A549 (cell line): ENCODE data around the gene CCSAP. TPM values are rescaled to one million over a fixed set of nuclear protein-coding genes. Genes with fewer than 3 reads are reported as not detected.

Experiments used
- ATAC-seq, 2 experiments: fragments of 200-7000 bp in 1 of 2; fragments of >200 bp in 1 of 2; cut with Nextera tagmentation in 1 of 2; cut with Tn5 transposase in 1 of 2; 3 replicates each; pipeline versions ENCODE4 v1.8.0 to v1.9.1; 2018 to 2020; ENCODE audit warnings: mild to moderate bottlenecking in 1 of 2, moderate library complexity in 1 of 2
- CTCF ChIA-PET: fragments of 300-600 bp; sonication (Branson Sonifier 250); formaldehyde crosslinking; extraction: SDS; loops from one replicate; lab custom pipeline; 2021; ENCODE audit warnings: antibody characterized with exemption, inconsistent platforms; lab: Yijun Ruan, JAX
- POLR2A ChIA-PET: fragments of 350-600 bp; formaldehyde crosslinking; extraction: SDS; loops from one replicate; lab custom pipeline; 2021; ENCODE audit warnings: antibody characterized with exemption, inconsistent platforms; lab: Yijun Ruan, JAX
- DNase-seq, 2 experiments: peaks; one replicate each; pipeline versions ENCODE4 v3.0.0 to v3.0.0-alpha.2; 2011 to 2016; ENCODE audit warnings: low read depth in 1 of 2, low spot score in 1 of 2
- FAIRE-seq: peaks from 2 replicates; lab custom pipeline; 2011; peaks lifted over from hg19 to GRCh38; lab: Jason Lieb, UNC
- H3K27ac ChIP-seq, 2 experiments: fragments of >200 bp; sonication (Bioruptor Twin); formaldehyde crosslinking; 3 replicates each; pipeline ENCODE4 v1.5.1; 2016 to 2017
- H3K4me1 ChIP-seq: fragments of >200 bp; sonication (Bioruptor Twin); formaldehyde crosslinking; 3 replicates; pipeline ENCODE4 v1.6.1; 2016
- H3K4me2 ChIP-seq: fragments of >200 bp; sonication (Bioruptor Twin); formaldehyde crosslinking; 3 replicates; pipeline ENCODE4 v1.6.1; 2016
- H3K4me3 ChIP-seq: fragments of >200 bp; sonication (Bioruptor Twin); formaldehyde crosslinking; 3 replicates; pipeline ENCODE4 v1.5.1; 2016
- H3K9me3 ChIP-seq: fragments of >200 bp; sonication (Bioruptor Twin); formaldehyde crosslinking; 3 replicates; pipeline ENCODE4 v1.6.1; 2016
- FOSB ChIP-seq: fragments of 250-450 bp; sonication (Bioruptor Pico); IDR thresholded peaks from 2 replicates; pipeline ENCODE4 v1.5.0; 2020; ENCODE audit warnings: mild to moderate bottlenecking, moderate library complexity
- FOSL2 ChIP-seq, 2 experiments: fragments of 450-650 bp in 1 of 2; fragments of >200 bp in 1 of 2; sonication (Bioruptor Twin) in 1 of 2; formaldehyde crosslinking; IDR thresholded peaks; 2 replicates each; pipeline versions ENCODE4 v1.5.0 to v1.6.1; 2016 to 2020; ENCODE audit warnings: mild to moderate bottlenecking in 1 of 2, moderate library complexity in 1 of 2
- GATA3 ChIP-seq: IDR thresholded peaks from 2 replicates; pipeline ENCODE4 v1.6.1; 2012; ENCODE audit warnings: borderline replicate concordance
- KDM1A ChIP-seq: fragments of 200-600 bp; sonication (generic); IDR thresholded peaks from 2 replicates; pipeline ENCODE4 v1.6.1; 2016; ENCODE audit warnings: low read depth, mild to moderate bottlenecking
- KDM5A ChIP-seq: fragments of 200-600 bp; sonication (generic); IDR thresholded peaks from 2 replicates; pipeline ENCODE4 v1.6.1; 2016; ENCODE audit warnings: antibody characterized with exemption, mild to moderate bottlenecking
- NPAS2 ChIP-seq: fragments of 250-450 bp; sonication (Bioruptor Pico); IDR thresholded peaks from 2 replicates; pipeline ENCODE4 v1.8.0; 2022; ENCODE audit warnings: mild to moderate bottlenecking, moderate library complexity, borderline replicate concordance
- PHF8 ChIP-seq: fragments of 200-600 bp; sonication (generic); IDR thresholded peaks from 2 replicates; pipeline ENCODE4 v1.6.1; 2016; ENCODE audit warnings: low read depth, mild to moderate bottlenecking, antibody characterized with exemption, moderate library complexity, borderline replicate concordance
- POLR2A ChIP-seq: IDR thresholded peaks from 2 replicates; pipeline ENCODE4 v1.6.1; 2012; ENCODE audit warnings: mild to moderate bottlenecking, low read length
- RFX5 ChIP-seq: fragments of 450-650 bp; IDR thresholded peaks from 2 replicates; pipeline ENCODE4 v1.7.1; 2014; ENCODE audit warnings: antibody characterized with exemption, mild to moderate bottlenecking, moderate library complexity
- SMC3 ChIP-seq: fragments of >200 bp; sonication (Bioruptor Twin); formaldehyde crosslinking; IDR thresholded peaks from 3 replicates; pipeline ENCODE4 v1.6.1; 2018; ENCODE audit warnings: inconsistent platforms
- TP53 ChIP-seq: fragments of 250-450 bp; sonication (Bioruptor Pico); IDR thresholded peaks from 2 replicates; pipeline ENCODE4 v1.5.0; 2021; ENCODE audit warnings: mild to moderate bottlenecking, moderate library complexity
- WGBS: methylation state at CpG from one replicate; pipeline ENCODE4 v1.1.6; 2017; ENCODE audit errors: missing lambda C conversion rate; 5-methylcytosine and 5-hydroxymethylcytosine counted together
- polyA plus RNA-seq, 4 experiments: library from polyadenylated mRNA; depleted of rRNA in 3 of 4; stranded (reverse); fragments of >200 nt; fragmentation: RNase III in 1 of 4; extraction: RNeasy Plus Mini Kit Qiagen cat#74134 plus additional on column Dnase treatment in 1 of 4; gene quantifications; 2 replicates in 3 of 4; 3 replicates in 1 of 4; pipeline ENCODE4 v1.2.3, GENCODE V29; 2011 to 2017
- TF ChIP-seq, protein P1 (sequence below): IDR thresholded peaks from 2 replicates; pipeline ENCODE4 v1.6.1; 2012; ENCODE audit warnings: low read depth, borderline replicate concordance
- TF ChIP-seq, protein P2 (sequence below): fragments of 200-600 bp; sonication (generic); IDR thresholded peaks from 2 replicates; pipeline ENCODE4 v1.6.1; 2016; ENCODE audit warnings: antibody characterized with exemption, mild to moderate bottlenecking, moderate library complexity
- TF ChIP-seq, protein P3 (sequence below): fragments of 150-350 bp; IDR thresholded peaks from 2 replicates; pipeline ENCODE4 v1.6.1; 2014; ENCODE audit warnings: low read depth, mild to moderate bottlenecking, low read length

CCSAP gene
- polyA plus RNA-seq, 2 of the 4 experiments (the other 2 are of a cell fraction): 6.4 to 9.1 TPM

DNA sequence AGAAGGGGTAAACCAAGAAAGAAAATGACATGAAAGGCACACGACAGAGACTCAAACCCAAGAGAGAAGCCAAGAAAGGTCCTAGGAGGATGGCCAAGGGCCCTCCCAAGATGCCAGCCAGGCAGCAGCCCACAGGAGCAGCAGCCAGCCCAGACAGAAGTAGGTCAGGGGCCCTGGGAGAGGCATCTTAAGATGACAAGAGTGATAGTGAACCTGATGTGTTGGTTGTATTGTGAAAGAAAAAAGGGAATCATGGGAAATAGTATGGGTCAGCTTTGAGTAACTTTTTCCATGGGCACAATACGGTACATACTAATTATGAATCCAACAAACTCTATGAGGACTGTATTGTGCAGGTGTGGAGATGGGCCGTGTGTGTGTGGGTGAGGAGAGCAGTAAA, 3.3 kb downstream of the CCSAP start:
- FAIRE-seq (no peak), ATAC-seq (no peak), DNase-seq (no peak)
- ChIA-PET CTCF (interaction anchor here (1.6 kb wide), 1 partner anchor 23 kb away, joined by 4 read pairs; no protein-coding TSS in a partner anchor), POLR2A (no interaction called here)
- 90% methylated on average over 3 of the region's 3 CpGs for WGBS
- Histone ChIP-seq H3K4me1 (0 out of 3 replicates have a peak, but pooled peaks cover 8% of the 10 kb centered on the region), H3K27ac (no peak overlapping the region), H3K4me2 (no peak overlapping the region), H3K4me3 (no peak overlapping the region), H3K9me3 (peaks cover 4% of the 10 kb centered on the region; the same call in 2 of the 3 replicates)
- TF ChIP-seq FOSB (CRISPR knock-in tag): no peak

DNA sequence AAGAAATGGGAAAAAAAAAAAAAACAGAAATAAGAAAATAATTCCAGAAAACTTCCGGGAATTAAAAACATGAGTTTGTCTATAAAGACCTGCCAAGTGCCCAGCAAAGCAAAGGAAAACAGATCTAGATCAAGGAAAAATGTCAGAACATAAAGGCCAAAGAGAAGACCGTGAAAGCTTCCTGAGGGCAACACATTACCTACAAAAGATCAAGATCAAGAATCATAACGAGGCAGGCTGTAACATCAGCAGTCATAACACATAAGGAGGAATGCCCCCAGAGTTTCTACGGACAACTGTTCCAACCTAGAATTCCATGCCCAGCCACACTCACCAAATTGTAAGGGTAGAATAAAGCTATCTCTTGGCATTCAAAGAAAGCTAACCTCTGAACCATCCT, 3.8 kb downstream of the CCSAP start:
- WGBS: 94% methylated on average over 4 of the region's 4 CpGs
- Histone ChIP-seq H3K9me3 (peaks cover 8% of the 10 kb centered on the region; the same call in 2 of the 3 replicates), H3K4me1 (0 out of 3 replicates have a peak, but pooled peaks cover 8% of the 10 kb centered on the region), H3K4me2 (no peak overlapping the region), H3K4me3 (no peak overlapping the region), H3K27ac (no peak overlapping the region)
- FAIRE-seq (no peak), DNase-seq (no peak), ATAC-seq (no peak)
- CTCF ChIA-PET: interaction anchor here (1.6 kb wide), 1 partner anchor 23 kb away, joined by 4 read pairs; no protein-coding TSS in a partner anchor
- POLR2A ChIA-PET: interaction anchor here (0.7 kb wide), 1 partner anchor 17 kb away, joined by 11 read pairs; no protein-coding TSS in a partner anchor
- TF ChIP-seq KDM5A: no peak
- TF ChIP-seq RFX5: no peak
- TF ChIP-seq, protein P1, sequence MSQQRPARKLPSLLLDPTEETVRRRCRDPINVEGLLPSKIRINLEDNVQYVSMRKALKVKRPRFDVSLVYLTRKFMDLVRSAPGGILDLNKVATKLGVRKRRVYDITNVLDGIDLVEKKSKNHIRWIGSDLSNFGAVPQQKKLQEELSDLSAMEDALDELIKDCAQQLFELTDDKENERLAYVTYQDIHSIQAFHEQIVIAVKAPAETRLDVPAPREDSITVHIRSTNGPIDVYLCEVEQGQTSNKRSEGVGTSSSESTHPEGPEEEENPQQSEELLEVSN: no peak
- no peak for TF ChIP-seq NPAS2 (CRISPR knock-in tag)

DNA sequence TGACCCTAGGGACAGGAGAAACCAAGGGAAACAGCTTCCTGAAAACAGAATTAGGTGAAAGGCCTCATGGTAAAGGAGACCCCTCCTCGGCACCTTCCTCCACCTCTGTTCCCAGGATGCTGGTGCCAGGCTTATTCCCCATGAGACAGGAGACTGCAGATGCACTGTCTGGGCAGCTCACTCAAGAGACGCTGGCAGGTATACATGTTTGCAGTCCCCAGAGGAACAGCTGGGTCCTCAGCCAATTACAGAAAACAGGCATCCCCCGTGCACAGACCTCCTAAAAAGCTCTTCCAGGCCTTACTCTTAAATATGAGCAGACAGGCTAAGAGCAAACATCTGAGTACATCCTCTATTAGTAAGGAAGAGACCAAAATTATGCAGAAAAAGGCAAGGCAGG, 6.5 kb downstream of the CCSAP start:
- ChIA-PET POLR2A (no interaction called here), CTCF (interaction anchor here (1.2 kb wide), 1 partner anchor 146 kb away, joined by 3 read pairs; no protein-coding TSS in a partner anchor)
- H3K27ac ChIP-seq: no peak overlapping the region
- H3K4me1 ChIP-seq: 0 out of 3 replicates have a peak, but pooled peaks cover 8% of the 10 kb centered on the region
- TF ChIP-seq TP53 (CRISPR knock-in tag): no peak
- TF ChIP-seq, protein P2, sequence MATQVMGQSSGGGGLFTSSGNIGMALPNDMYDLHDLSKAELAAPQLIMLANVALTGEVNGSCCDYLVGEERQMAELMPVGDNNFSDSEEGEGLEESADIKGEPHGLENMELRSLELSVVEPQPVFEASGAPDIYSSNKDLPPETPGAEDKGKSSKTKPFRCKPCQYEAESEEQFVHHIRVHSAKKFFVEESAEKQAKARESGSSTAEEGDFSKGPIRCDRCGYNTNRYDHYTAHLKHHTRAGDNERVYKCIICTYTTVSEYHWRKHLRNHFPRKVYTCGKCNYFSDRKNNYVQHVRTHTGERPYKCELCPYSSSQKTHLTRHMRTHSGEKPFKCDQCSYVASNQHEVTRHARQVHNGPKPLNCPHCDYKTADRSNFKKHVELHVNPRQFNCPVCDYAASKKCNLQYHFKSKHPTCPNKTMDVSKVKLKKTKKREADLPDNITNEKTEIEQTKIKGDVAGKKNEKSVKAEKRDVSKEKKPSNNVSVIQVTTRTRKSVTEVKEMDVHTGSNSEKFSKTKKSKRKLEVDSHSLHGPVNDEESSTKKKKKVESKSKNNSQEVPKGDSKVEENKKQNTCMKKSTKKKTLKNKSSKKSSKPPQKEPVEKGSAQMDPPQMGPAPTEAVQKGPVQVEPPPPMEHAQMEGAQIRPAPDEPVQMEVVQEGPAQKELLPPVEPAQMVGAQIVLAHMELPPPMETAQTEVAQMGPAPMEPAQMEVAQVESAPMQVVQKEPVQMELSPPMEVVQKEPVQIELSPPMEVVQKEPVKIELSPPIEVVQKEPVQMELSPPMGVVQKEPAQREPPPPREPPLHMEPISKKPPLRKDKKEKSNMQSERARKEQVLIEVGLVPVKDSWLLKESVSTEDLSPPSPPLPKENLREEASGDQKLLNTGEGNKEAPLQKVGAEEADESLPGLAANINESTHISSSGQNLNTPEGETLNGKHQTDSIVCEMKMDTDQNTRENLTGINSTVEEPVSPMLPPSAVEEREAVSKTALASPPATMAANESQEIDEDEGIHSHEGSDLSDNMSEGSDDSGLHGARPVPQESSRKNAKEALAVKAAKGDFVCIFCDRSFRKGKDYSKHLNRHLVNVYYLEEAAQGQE: no peak
- no peak for TF ChIP-seq PHF8
- no peak for TF ChIP-seq GATA3
- TF ChIP-seq FOSL2 (IDR thresholded peaks at IDR 0.05): no peak
- TF ChIP-seq FOSL2 (CRISPR knock-in tag; IDR thresholded peaks at IDR 0.05): no peak
- no peak for TF ChIP-seq SMC3
- no peak for TF ChIP-seq POLR2A
- TF ChIP-seq, protein P3, sequence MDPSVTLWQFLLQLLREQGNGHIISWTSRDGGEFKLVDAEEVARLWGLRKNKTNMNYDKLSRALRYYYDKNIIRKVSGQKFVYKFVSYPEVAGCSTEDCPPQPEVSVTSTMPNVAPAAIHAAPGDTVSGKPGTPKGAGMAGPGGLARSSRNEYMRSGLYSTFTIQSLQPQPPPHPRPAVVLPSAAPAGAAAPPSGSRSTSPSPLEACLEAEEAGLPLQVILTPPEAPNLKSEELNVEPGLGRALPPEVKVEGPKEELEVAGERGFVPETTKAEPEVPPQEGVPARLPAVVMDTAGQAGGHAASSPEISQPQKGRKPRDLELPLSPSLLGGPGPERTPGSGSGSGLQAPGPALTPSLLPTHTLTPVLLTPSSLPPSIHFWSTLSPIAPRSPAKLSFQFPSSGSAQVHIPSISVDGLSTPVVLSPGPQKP: no peak
- TF ChIP-seq KDM1A: no peak
- no peak for TF ChIP-seq KDM5A
- ATAC-seq: no peak
- H3K9me3 ChIP-seq: peaks cover 15% of the 10 kb centered on the region; the same call in 2 of the 3 replicates
- no peak for FAIRE-seq
- no peak overlapping the region for H3K4me2 ChIP-seq
- DNase-seq: no peak
- H3K4me3 ChIP-seq: no peak overlapping the region
- 90% methylated on average over 3 of the region's 3 CpGs for WGBS
